ENCODE measurements around the gene HSPA1A.

GRCh38 chr6:31842053-31842452 is 26.7 kb downstream of the HSPA1A start:
- TF ChIP-seq, protein P1, sequence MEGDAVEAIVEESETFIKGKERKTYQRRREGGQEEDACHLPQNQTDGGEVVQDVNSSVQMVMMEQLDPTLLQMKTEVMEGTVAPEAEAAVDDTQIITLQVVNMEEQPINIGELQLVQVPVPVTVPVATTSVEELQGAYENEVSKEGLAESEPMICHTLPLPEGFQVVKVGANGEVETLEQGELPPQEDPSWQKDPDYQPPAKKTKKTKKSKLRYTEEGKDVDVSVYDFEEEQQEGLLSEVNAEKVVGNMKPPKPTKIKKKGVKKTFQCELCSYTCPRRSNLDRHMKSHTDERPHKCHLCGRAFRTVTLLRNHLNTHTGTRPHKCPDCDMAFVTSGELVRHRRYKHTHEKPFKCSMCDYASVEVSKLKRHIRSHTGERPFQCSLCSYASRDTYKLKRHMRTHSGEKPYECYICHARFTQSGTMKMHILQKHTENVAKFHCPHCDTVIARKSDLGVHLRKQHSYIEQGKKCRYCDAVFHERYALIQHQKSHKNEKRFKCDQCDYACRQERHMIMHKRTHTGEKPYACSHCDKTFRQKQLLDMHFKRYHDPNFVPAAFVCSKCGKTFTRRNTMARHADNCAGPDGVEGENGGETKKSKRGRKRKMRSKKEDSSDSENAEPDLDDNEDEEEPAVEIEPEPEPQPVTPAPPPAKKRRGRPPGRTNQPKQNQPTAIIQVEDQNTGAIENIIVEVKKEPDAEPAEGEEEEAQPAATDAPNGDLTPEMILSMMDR (IDR thresholded peaks at IDR 0.05) = no peak
- TF ChIP-seq EP300 (IDR thresholded peaks at IDR 0.05) (no peak), POLR2A (IDR thresholded peaks at IDR 0.05) (no peak)
